HEK293 (cell line): ENCODE measurements around the gene TBC1D4.

Experiments used
- ZNF155 ChIP-seq: fragments of 450-650 bp; formaldehyde crosslinking; IDR thresholded peaks from 2 replicates; pipeline ENCODE4 v1.5.1; 2016; ENCODE audit warnings: missing biosample characterization, missing genetic modification characterization
- ZNF514 ChIP-seq: fragments of 450-650 bp; formaldehyde crosslinking; IDR thresholded peaks from 2 replicates; pipeline ENCODE4 v1.5.1; 2016; ENCODE audit warnings: missing biosample characterization, missing genetic modification characterization
- TF ChIP-seq, protein P1 (sequence below): fragments of 450-650 bp; formaldehyde crosslinking; IDR thresholded peaks from 2 replicates; pipeline ENCODE4 v1.5.1; 2016; ENCODE audit warnings: missing biosample characterization, missing genetic modification characterization
- TF ChIP-seq, protein P2 (sequence below): fragments of 450-650 bp; formaldehyde crosslinking; IDR thresholded peaks from 2 replicates; pipeline ENCODE4 v1.5.1; 2016; ENCODE audit warnings: missing biosample characterization, missing genetic modification characterization, low read depth

GRCh38 chr13:75495938-75496337 is 14.0 kb upstream of the TBC1D4 start:
- no peak for TF ChIP-seq ZNF155 (tag by site-specific recombination)
- TF ChIP-seq, protein P1, sequence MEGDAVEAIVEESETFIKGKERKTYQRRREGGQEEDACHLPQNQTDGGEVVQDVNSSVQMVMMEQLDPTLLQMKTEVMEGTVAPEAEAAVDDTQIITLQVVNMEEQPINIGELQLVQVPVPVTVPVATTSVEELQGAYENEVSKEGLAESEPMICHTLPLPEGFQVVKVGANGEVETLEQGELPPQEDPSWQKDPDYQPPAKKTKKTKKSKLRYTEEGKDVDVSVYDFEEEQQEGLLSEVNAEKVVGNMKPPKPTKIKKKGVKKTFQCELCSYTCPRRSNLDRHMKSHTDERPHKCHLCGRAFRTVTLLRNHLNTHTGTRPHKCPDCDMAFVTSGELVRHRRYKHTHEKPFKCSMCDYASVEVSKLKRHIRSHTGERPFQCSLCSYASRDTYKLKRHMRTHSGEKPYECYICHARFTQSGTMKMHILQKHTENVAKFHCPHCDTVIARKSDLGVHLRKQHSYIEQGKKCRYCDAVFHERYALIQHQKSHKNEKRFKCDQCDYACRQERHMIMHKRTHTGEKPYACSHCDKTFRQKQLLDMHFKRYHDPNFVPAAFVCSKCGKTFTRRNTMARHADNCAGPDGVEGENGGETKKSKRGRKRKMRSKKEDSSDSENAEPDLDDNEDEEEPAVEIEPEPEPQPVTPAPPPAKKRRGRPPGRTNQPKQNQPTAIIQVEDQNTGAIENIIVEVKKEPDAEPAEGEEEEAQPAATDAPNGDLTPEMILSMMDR (tag by site-specific recombination) = no peak
- TF ChIP-seq, protein P2, sequence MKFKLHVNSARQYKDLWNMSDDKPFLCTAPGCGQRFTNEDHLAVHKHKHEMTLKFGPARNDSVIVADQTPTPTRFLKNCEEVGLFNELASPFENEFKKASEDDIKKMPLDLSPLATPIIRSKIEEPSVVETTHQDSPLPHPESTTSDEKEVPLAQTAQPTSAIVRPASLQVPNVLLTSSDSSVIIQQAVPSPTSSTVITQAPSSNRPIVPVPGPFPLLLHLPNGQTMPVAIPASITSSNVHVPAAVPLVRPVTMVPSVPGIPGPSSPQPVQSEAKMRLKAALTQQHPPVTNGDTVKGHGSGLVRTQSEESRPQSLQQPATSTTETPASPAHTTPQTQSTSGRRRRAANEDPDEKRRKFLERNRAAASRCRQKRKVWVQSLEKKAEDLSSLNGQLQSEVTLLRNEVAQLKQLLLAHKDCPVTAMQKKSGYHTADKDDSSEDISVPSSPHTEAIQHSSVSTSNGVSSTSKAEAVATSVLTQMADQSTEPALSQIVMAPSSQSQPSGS (tag by site-specific recombination) = no peak
- no peak for TF ChIP-seq ZNF514 (tag by site-specific recombination)
